GM23248 (cell line): ENCODE measurements around the gene ZBTB3. TPM values are rescaled to one million over a fixed set of nuclear protein-coding genes. Genes with fewer than 3 reads are reported as not detected.
"Not testable (repeated sequence)": the region's sequence is repeated elsewhere in the genome, so short reads cannot be mapped to it uniquely, and the experiment has no call there.

Experiments used
- DNase-seq: peaks from one replicate; pipeline ENCODE4 v3.0.0-alpha.2; 2015
- H2AFZ ChIP-seq: fragments of 200-600 bp; sonication (generic); 2 replicates; pipeline ENCODE4 v1.6.1; 2016; ENCODE audit warnings: antibody characterized with exemption
- H3F3A ChIP-seq: fragments of 200-600 bp; sonication (generic); 2 replicates; pipeline ENCODE4 v1.6.1; 2016; ENCODE audit warnings: mild to moderate bottlenecking, antibody characterized with exemption, mixed run types; ENCODE audit not compliant: insufficient read depth
- H3K27ac ChIP-seq: fragments of 200-600 bp; sonication (generic); 2 replicates; pipeline ENCODE4 v1.5.1; 2016; ENCODE audit warnings: mild to moderate bottlenecking
- H3K27me3 ChIP-seq: fragments of 200-600 bp; sonication (generic); replicated peaks from 2 replicates; pipeline ENCODE4 v1.6.1; 2016; ENCODE audit warnings: mild to moderate bottlenecking; ENCODE audit not compliant: insufficient read depth
- H3K36me3 ChIP-seq: fragments of 200-600 bp; sonication (generic); 2 replicates; pipeline ENCODE4 v1.6.1; 2016; ENCODE audit warnings: low read depth, mild to moderate bottlenecking
- H3K4me1 ChIP-seq: fragments of 200-600 bp; sonication (generic); 2 replicates; pipeline ENCODE4 v1.6.1; 2016; ENCODE audit warnings: mild to moderate bottlenecking; ENCODE audit not compliant: insufficient read depth
- H3K4me2 ChIP-seq: fragments of 200-600 bp; sonication (generic); one replicate; pipeline ENCODE4 v1.6.1; 2016; ENCODE audit warnings: mild to moderate bottlenecking; ENCODE audit not compliant: unreplicated experiment
- H3K4me3 ChIP-seq: fragments of 200-600 bp; sonication (generic); 2 replicates; pipeline ENCODE4 v1.5.1; 2016; ENCODE audit warnings: mild to moderate bottlenecking
- H3K79me2 ChIP-seq: fragments of 200-600 bp; sonication (generic); 2 replicates; pipeline ENCODE4 v1.6.1; 2016; ENCODE audit warnings: mild to moderate bottlenecking; ENCODE audit not compliant: insufficient read depth
- H3K9ac ChIP-seq: fragments of 200-600 bp; sonication (generic); 2 replicates; pipeline ENCODE4 v1.6.1; 2016; ENCODE audit warnings: mild to moderate bottlenecking
- H3K9me2 ChIP-seq: fragments of 200-600 bp; sonication (generic); 2 replicates; pipeline ENCODE4 v1.6.1; 2016; ENCODE audit warnings: mixed run types, mild to moderate bottlenecking, moderate library complexity; ENCODE audit not compliant: insufficient read depth
- H3K9me3 ChIP-seq: fragments of 200-600 bp; sonication (generic); one replicate; pipeline ENCODE4 v1.6.1; 2017; ENCODE audit warnings: low read depth
- H4K20me1 ChIP-seq: fragments of 200-600 bp; sonication (generic); 2 replicates; pipeline ENCODE4 v1.6.0; 2016; ENCODE audit not compliant: insufficient read depth
- EZH2 ChIP-seq: fragments of 200-600 bp; sonication (generic); IDR thresholded peaks from 2 replicates; pipeline ENCODE4 v1.6.1; 2018; ENCODE audit warnings: antibody characterized with exemption, mild to moderate bottlenecking; ENCODE audit not compliant: insufficient read depth, poor library complexity, severe bottlenecking
- EZH2phosphoT487 ChIP-seq: fragments of 200-600 bp; sonication (generic); IDR thresholded peaks from 2 replicates; pipeline ENCODE4 v1.6.1; 2018; ENCODE audit warnings: antibody characterized with exemption, moderate library complexity, mild to moderate bottlenecking, low read depth; ENCODE audit not compliant: insufficient read depth
- WGBS, 2 experiments: methylation state at CpG; one replicate each; pipeline ENCODE4 v1.1.6; 2015 to 2017; ENCODE audit warnings: low lambda C conversion rate in 2 of 2, low coverage in 1 of 2; ENCODE audit errors: missing lambda C conversion rate in 2 of 2; 5-methylcytosine and 5-hydroxymethylcytosine counted together
- in situ Hi-C: fragments of 300-500 bp; cut with MboI; formaldehyde crosslinking; loops from 2 replicates; pipeline ENCODE4 v1.15.0; 2020
- polyA plus RNA-seq: library from polyadenylated mRNA; unstranded; fragments of >200 nt; fragmentation: Nextera tagmentation; extraction: Ambion mirVana; gene quantifications from 2 replicates; pipeline ENCODE4 v1.2.1, GENCODE V29; 2016
- total RNA-seq: library from RNA; depleted of rRNA; stranded (reverse); fragments of >200 nt; shearing (Covaris generic); gene quantifications from 2 replicates; pipeline ENCODE4 v1.2.3, GENCODE V29; 2014

Gene ZBTB3
- total and polyA plus RNA-seq, 2 experiments from 2014 or later: 4.9 to 8.0 TPM

DNA sequence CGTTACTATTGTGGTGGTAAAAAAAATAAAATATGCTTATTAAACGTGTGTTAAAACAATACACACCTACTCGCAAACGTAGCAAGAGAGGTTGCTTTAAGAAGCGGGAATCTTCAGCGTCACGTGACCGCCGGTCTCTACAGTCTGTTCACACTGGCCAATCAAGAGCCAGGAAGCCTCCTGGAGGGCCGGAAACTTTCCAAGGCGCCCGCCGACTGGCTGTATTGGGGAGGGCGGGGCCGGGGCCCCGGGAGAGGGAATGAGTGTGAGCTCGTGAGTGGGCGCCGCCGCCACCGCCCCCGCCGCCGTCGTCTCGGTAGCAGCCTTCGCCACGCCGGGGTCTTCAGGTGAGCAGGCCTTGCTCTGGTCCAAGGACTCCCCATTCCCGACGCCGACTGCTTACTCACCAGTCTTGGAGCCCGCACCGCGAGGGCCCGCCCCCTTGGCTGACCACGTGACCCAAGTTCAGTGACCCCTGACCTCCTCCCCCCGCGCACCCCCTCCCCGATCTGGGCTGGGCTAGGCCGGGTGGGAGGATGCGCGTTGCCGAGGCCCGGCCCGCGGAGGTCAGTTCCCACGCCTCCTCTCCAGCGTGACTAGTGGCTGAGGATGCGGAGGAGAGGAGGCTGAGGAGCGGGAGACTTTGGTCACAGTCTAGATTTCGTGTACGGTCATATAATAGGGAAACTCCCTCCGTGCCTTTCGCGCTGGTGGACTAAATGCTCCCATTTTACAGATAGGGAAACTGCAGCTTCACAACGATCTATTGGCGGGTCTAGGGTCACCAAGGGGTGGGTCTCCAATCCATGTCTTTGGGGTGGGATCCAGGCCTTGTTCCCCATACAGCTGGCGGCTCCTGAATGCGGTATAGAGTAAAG is 17.4 kb upstream of the ZBTB3 start, which contains the start of gene TAF6L:
Gene TAF6L (plus strand): TSS at position 253 of the 878 bp plus-strand sequence. CDS start 4,388 bp downstream, outside the sequence.
- Histone ChIP-seq H3K4me3 (peak within 1 kb of the TSS; percentile 70), H3K27me3 (no peaks in the 10 kb centered on the region), H3K9me3 (no peaks in the 10 kb centered on the region), H4K20me1 (no peaks in the 10 kb centered on the region), H3K9me2 (no peaks in the 10 kb centered on the region), H3F3A (peaks cover 20% of the 10 kb centered on the region), H3K27ac (peak within 1 kb of the TSS; percentile 82), H3K36me3 (peaks cover 5% of the 10 kb centered on the region; the same call in 1 of the 2 replicates), H3K4me2 (peak within 1 kb of the TSS; percentile 79), H3K79me2 (peaks cover 23% of the 10 kb centered on the region), H3K4me1 (peaks cover 18% of the 10 kb centered on the region), H2AFZ (peak within 1 kb of the TSS; percentile 90), H3K9ac (peak within 1 kb of the TSS; percentile 81)
- 0 to 3% methylated on average over 29 to 52 of the region's 60 CpGs for WGBS, 2 experiments
- in situ Hi-C loops: no loop called here
- TF ChIP-seq EZH2 (no peak), EZH2phosphoT487 (no peak)
- DNase-seq: peak; percentile 99

DNA sequence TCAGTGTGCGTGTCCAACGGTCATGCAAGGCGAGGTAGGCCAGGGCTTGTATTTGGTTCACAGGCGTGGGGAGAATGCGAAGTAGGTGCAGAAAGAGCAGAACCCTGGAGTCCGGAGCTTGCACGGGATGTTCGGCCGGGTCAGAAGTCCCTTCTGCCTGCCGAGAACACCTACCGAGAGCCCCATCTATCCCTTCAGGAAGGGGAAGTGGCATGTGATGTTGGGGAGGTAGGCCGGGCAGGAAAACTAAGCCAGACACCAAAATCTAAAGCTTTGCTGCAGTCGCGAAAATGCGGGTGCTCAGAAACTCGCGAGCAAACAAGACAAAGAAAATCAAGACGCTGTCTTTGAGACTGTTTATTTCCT is 16.8 kb upstream of the ZBTB3 start:
- Histone ChIP-seq H3K27ac (peak overlapping the region; percentile 82), H3F3A (peaks cover 20% of the 10 kb centered on the region), H3K27me3 (no peaks in the 10 kb centered on the region), H2AFZ (peak overlapping the region; percentile 90), H3K4me1 (peaks cover 18% of the 10 kb centered on the region), H4K20me1 (no peaks in the 10 kb centered on the region), H3K9me3 (no peaks in the 10 kb centered on the region), H3K36me3 (peaks cover 10% of the 10 kb centered on the region; the same call in 1 of the 2 replicates), H3K9ac (peak overlapping the region; percentile 81), H3K79me2 (peaks cover 23% of the 10 kb centered on the region), H3K9me2 (no peaks in the 10 kb centered on the region), H3K4me3 (peak overlapping the region; percentile 70), H3K4me2 (peak overlapping the region; percentile 79)
- WGBS, 2 experiments: 3 to 4% methylated on average over 18 of the region's 18 CpGs
- in situ Hi-C loops: no loop called here
- TF ChIP-seq EZH2phosphoT487: no peak
- DNase-seq: peak; percentile 65

DNA sequence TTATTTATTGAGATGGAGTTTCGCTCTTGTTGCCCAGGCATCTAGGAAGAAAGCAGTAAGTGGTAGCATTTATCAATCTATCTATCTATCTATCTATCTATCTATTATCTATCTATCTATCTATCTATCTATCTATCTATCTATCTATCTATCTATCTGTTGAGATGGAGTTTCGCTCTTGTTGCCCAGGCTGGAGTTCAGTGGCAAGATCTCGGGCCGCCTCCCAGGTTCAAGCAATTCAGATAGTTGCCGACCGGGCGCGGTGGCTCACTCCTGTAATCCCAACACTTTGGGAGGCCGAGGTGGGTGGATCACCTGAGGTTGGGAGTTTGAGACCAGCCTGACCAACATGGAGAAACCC is 6.9 kb upstream of the ZBTB3 start:
- H3K4me1 ChIP-seq, H3K36me3 ChIP-seq, H3K27ac ChIP-seq, H3K9me3 ChIP-seq, in situ Hi-C loops, H3K27me3 ChIP-seq, H4K20me1 ChIP-seq, H3F3A ChIP-seq, DNase-seq, H3K9me2 ChIP-seq: not testable (repeated sequence)
- Histone ChIP-seq H2AFZ (peak overlapping the region; percentile 85), H3K4me2 (peak overlapping the region; percentile 69), H3K79me2 (peaks cover 32% of the 10 kb centered on the region), H3K4me3 (peak overlapping the region; percentile 84), H3K9ac (peak overlapping the region; percentile 79)
- 28 to 30% methylated on average over 9 of the region's 9 CpGs for WGBS, 2 experiments

DNA sequence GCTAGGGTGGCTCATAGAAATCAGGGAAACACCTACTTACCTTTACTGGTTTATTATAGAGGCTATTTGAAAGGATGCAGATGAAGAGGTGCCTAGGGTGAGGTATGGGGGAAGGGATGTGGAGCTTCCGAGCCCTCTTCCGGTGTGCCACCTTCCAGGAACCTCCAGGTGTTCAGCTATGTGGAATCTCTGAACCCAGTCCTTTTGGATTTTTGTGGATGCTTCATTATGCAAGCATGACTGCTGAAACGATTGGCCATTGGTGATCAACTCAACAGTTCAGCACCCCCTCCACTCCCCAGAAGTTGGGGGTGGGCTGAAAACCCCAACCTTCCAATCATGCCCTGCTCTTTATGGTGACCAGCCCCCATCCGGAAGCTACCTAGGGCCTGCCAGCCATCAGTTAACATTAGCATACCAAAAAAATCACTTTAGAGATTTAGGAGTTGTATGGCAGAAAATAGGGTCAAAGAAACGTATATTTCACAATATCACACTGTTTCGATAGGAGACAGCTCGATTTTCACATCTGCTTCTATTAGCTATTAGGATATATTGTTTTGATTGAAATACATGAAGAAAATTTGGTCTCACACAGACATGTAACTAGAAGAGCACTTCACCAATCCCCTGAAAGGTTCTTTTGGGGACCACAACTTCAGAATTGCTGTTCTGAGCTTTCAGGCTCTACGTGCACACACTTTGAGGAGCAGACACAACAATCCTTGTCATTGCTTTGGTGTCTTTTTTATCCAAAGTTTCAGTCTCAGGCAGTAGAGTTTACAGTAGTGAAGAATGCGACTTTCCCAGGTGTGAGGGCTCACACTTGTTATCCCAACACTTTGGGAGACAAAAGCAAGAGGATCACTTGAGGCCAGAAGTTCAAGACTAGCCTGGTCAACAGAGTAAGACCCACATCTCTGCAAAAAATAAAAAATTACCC is 4.2 kb upstream of the ZBTB3 start:
- no peak for DNase-seq
- Histone ChIP-seq H2AFZ (no peak overlapping the region), H3K27ac (no peak overlapping the region), H4K20me1 (no peaks in the 10 kb centered on the region), H3K9ac (no peak overlapping the region), H3K4me2 (no peak overlapping the region), H3K9me3 (no peaks in the 10 kb centered on the region), H3K4me3 (no peak overlapping the region), H3K36me3 (no peaks in the 10 kb centered on the region), H3F3A (no peaks in the 10 kb centered on the region), H3K4me1 (peaks cover 5% of the 10 kb centered on the region), H3K79me2 (peaks cover 20% of the 10 kb centered on the region), H3K27me3 (no peaks in the 10 kb centered on the region), H3K9me2 (no peaks in the 10 kb centered on the region)
- WGBS, 2 experiments: 59 to 63% methylated on average over 9 of the region's 9 CpGs
- TF ChIP-seq EZH2phosphoT487 (no peak), EZH2 (no peak)
- in situ Hi-C loops: no loop called here
